ENCODE data around the gene HIC2. TPM values are rescaled to one million over a fixed set of nuclear protein-coding genes. Genes with fewer than 3 reads are reported as not detected.
A peak's percentile ranks its signal among the peaks of the same experiment; 100 is the strongest.

The HIC2 gene
- total RNA-seq, 2 donors from 2014 or later = 38.5 to 45.6 TPM

DNA sequence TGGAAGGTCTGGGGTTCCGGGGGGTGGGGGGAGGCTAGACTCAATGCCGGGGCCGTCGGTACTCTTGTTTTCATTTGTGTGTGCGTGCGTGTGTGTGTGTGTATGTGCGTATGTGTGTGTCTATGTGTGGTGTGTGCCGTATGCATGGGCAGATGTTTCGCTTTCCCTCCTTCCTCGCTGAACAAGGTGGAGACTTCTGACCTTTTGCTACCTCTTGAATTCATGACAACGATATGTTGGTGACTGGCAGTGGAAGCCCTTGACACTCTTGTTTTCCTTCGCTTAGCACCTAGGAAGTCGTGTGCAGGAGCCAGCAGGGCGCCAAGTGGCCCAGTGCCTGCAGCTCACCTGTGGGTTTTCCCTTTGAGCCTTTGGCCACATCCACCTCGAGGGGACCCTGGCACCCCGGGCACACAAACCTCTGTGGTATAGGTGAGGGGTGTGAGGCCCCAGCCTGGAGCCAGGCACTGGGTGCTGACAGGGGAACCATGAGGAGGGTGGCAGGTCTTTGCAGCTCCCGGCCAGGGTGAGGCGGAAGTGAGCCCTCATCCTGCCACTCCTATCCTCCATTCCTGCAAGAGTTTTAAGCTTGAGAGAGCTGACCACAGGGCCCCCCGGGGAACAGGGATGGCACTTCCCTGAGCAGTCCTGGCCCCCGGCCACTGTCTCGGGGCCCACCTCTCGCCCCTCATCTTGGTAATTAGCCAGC lies 30.7 kb downstream of the HIC2 start:
- no peak overlapping the region for H3K4me3 Mint-ChIP-seq
- Histone ChIP-seq H3K27ac (ENCODE audit: low read depth, low read length) (no peak overlapping the region), H3K9ac (ENCODE audit: extremely low read depth, low read length, poor library complexity, severe bottlenecking) (no peak overlapping the region), H3K4me3 (ENCODE audit: low read length) (no peak overlapping the region), H3K4me1 (ENCODE audit: control insufficient read depth, insufficient read depth, low read length) (no peaks in the 10 kb centered on the region), H3K9me3 (ENCODE audit: control insufficient read depth, low read length) (no peaks in the 10 kb centered on the region), H3K27me3 (ENCODE audit: control insufficient read depth, insufficient read depth, low read length, poor library complexity, severe bottlenecking) (no peaks in the 10 kb centered on the region), H3K36me3 (ENCODE audit: control insufficient read depth, insufficient read depth, low read length) (peaks cover 35% of the 10 kb centered on the region)
- H3K4me1 Mint-ChIP-seq = peaks cover 7% of the 10 kb centered on the region
- DNase-seq = peak; percentile 75
- peak overlapping the region; percentile 75 for H3K27ac Mint-ChIP-seq
- no peaks in the 10 kb centered on the region for H3K27me3 Mint-ChIP-seq (ENCODE audit: insufficient read depth)
- peaks cover 27% of the 10 kb centered on the region for H3K36me3 Mint-ChIP-seq (ENCODE audit: low read depth)
- TF ChIP-seq, protein P1, sequence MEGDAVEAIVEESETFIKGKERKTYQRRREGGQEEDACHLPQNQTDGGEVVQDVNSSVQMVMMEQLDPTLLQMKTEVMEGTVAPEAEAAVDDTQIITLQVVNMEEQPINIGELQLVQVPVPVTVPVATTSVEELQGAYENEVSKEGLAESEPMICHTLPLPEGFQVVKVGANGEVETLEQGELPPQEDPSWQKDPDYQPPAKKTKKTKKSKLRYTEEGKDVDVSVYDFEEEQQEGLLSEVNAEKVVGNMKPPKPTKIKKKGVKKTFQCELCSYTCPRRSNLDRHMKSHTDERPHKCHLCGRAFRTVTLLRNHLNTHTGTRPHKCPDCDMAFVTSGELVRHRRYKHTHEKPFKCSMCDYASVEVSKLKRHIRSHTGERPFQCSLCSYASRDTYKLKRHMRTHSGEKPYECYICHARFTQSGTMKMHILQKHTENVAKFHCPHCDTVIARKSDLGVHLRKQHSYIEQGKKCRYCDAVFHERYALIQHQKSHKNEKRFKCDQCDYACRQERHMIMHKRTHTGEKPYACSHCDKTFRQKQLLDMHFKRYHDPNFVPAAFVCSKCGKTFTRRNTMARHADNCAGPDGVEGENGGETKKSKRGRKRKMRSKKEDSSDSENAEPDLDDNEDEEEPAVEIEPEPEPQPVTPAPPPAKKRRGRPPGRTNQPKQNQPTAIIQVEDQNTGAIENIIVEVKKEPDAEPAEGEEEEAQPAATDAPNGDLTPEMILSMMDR (conservative IDR thresholded peaks at IDR 0.05) = peak; percentile 68
- no peaks in the 10 kb centered on the region for H3K9me3 Mint-ChIP-seq
- 95 to 97% methylated on average over 11 to 22 of the region's 22 CpGs for WGBS, 2 experiments (ENCODE audit: insufficient coverage in 1 of 2, insufficient read length in 1 of 2)

DNA sequence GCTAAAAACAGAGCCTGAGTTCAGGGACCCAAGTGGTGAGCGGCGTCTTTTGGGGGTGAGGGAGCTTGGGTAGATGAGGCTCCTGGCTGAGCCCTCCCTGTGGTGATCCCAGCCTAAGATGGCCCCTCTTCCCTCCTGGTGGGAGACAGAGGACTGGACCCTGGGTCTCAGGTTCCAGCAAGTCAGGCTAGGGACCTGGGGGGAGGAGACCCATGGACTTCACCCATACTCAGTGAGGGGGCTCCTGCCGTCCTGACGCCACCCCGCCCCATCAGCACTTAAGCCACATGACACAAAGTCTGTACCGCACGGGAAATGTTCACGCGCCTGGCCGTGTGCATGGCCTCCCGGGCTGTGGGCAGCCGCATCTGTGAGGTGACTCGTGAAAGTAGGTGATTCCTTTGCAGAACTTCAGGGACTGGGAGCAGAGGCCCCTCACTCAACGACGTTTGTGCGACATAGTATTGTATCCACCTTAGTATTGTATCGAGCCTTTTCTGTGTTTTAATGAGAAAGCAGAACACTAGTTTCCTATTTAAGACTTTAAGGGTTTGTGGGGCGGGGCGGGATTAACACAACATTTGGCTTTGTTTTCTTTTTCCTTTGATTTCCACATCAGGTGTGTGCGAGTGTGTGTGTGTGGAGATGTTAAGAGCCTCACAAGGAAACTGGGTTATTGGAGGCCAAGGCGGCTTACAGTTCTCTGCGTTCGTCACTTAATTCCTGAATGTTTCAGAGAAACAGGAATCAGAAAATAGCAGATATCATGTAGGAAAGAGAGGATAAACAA lies 31.7 kb downstream of the HIC2 start:
- Histone ChIP-seq H3K27ac (ENCODE audit: low read depth, low read length) (no peak overlapping the region), H3K36me3 (ENCODE audit: control insufficient read depth, insufficient read depth, low read length) (peaks cover 27% of the 10 kb centered on the region), H3K4me1 (ENCODE audit: control insufficient read depth, insufficient read depth, low read length) (no peaks in the 10 kb centered on the region), H3K4me3 (ENCODE audit: low read length) (no peak overlapping the region), H3K9ac (ENCODE audit: extremely low read depth, low read length, poor library complexity, severe bottlenecking) (no peak overlapping the region), H3K9me3 (ENCODE audit: control insufficient read depth, low read length) (no peaks in the 10 kb centered on the region), H3K27me3 (ENCODE audit: control insufficient read depth, insufficient read depth, low read length, poor library complexity, severe bottlenecking) (no peaks in the 10 kb centered on the region)
- Mint-ChIP-seq H3K4me1 (peaks cover 7% of the 10 kb centered on the region), H3K4me3 (no peak overlapping the region), H3K27me3 (ENCODE audit: insufficient read depth) (no peaks in the 10 kb centered on the region), H3K27ac (peak overlapping the region; percentile 66), H3K9me3 (no peaks in the 10 kb centered on the region), H3K36me3 (ENCODE audit: low read depth) (peaks cover 24% of the 10 kb centered on the region)
- TF ChIP-seq, protein P1 (conservative IDR thresholded peaks at IDR 0.05) = no peak
- 94 to 96% methylated on average over 14 to 23 of the region's 23 CpGs for WGBS, 2 experiments (ENCODE audit: insufficient coverage in 1 of 2, insufficient read length in 1 of 2)
- peak; percentile 33 for DNase-seq

- Histone ChIP-seq H3K4me3 (ENCODE audit: low read length) (no peak overlapping the region), H3K9ac (ENCODE audit: extremely low read depth, low read length, poor library complexity, severe bottlenecking) (no peak overlapping the region), H3K4me1 (ENCODE audit: control insufficient read depth, insufficient read depth, low read length) (no peaks in the 10 kb centered on the region), H3K27me3 (ENCODE audit: control insufficient read depth, insufficient read depth, low read length, poor library complexity, severe bottlenecking) (no peaks in the 10 kb centered on the region), H3K9me3 (ENCODE audit: control insufficient read depth, low read length) (no peaks in the 10 kb centered on the region), H3K27ac (ENCODE audit: low read depth, low read length) (no peak overlapping the region), H3K36me3 (ENCODE audit: control insufficient read depth, insufficient read depth, low read length) (peaks cover 23% of the 10 kb centered on the region)
- H3K27me3 Mint-ChIP-seq (ENCODE audit: insufficient read depth) = no peaks in the 10 kb centered on the region
- H3K36me3 Mint-ChIP-seq (ENCODE audit: low read depth) = peaks cover 23% of the 10 kb centered on the region
- H3K27ac Mint-ChIP-seq = no peak overlapping the region
- H3K4me3 Mint-ChIP-seq = no peak overlapping the region
- TF ChIP-seq, protein P1 (conservative IDR thresholded peaks at IDR 0.05) = no peak
- no peaks in the 10 kb centered on the region for H3K9me3 Mint-ChIP-seq
- 94 to 96% methylated on average over 8 to 23 of the region's 23 CpGs for WGBS, 2 experiments (ENCODE audit: insufficient coverage in 1 of 2, insufficient read length in 1 of 2)
- peak; percentile 42 for DNase-seq
- peaks cover 7% of the 10 kb centered on the region for H3K4me1 Mint-ChIP-seq
Observed at GRCh38 chr22:21449531-21450319, 32.6 kb downstream of the HIC2 start.
